A673 (cell line): Measurements from ENCODE around the gene ABCB9. TPM values are rescaled to one million over a fixed set of nuclear protein-coding genes. Genes with fewer than 3 reads are reported as not detected.

Experiments
- BruUV-seq: library from RNA; stranded (reverse); fragments of 400-500 nt; replicated peaks from 2 replicates; lab custom pipeline; 2021; lab: Mats Ljungman, UMichigan
- CTCF ChIA-PET: fragments of 300-600 bp; sonication (Branson Sonifier 250); formaldehyde crosslinking; loops from one replicate; lab custom pipeline; 2022; ENCODE audit warnings: antibody characterized with exemption; lab: Charles Lee
- POLR2A ChIA-PET: fragments of 300-600 bp; sonication (Branson Sonifier 250); formaldehyde crosslinking; loops from one replicate; lab custom pipeline; 2022; ENCODE audit warnings: antibody characterized with exemption; ENCODE audit not compliant: low non-redundant PET; lab: Charles Lee
- DNase-seq: peaks from one replicate; pipeline ENCODE4 v3.0.0-alpha.2; 2015; ENCODE audit warnings: low spot score
- H3K27ac ChIP-seq: fragments of 200-600 bp; sonication (generic); 2 replicates; pipeline ENCODE4 v1.5.1; 2016; ENCODE audit warnings: mixed run types, low read depth, mild to moderate bottlenecking, mixed read lengths, antibody characterized with exemption, low read length; ENCODE audit not compliant: poor library complexity, severe bottlenecking
- H3K27me3 ChIP-seq: fragments of 200-600 bp; sonication (generic); replicated peaks from 2 replicates; pipeline ENCODE4 v1.6.1; 2017; ENCODE audit warnings: mixed run types, low read depth, mild to moderate bottlenecking, mixed read lengths, antibody characterized with exemption, low read length; ENCODE audit not compliant: insufficient read depth, poor library complexity
- H3K36me3 ChIP-seq: fragments of 200-600 bp; sonication (generic); 2 replicates; pipeline ENCODE4 v1.6.1; 2016; ENCODE audit warnings: mixed run types, mild to moderate bottlenecking, mixed read lengths, antibody characterized with exemption, low read length; ENCODE audit not compliant: insufficient read depth, poor library complexity, severe bottlenecking
- H3K4me1 ChIP-seq: fragments of 200-600 bp; sonication (generic); 2 replicates; pipeline ENCODE4 v1.6.1; 2017; ENCODE audit warnings: mixed run types, mild to moderate bottlenecking, mixed read lengths, antibody characterized with exemption, low read length; ENCODE audit not compliant: insufficient read depth, poor library complexity, severe bottlenecking
- H3K4me3 ChIP-seq: fragments of 200-600 bp; sonication (generic); 2 replicates; pipeline ENCODE4 v1.5.1; 2016; ENCODE audit warnings: low read depth, mixed run types, mild to moderate bottlenecking, mixed read lengths, low read length; ENCODE audit not compliant: poor library complexity, severe bottlenecking
- H3K9me3 ChIP-seq: fragments of 200-600 bp; sonication (generic); 2 replicates; pipeline ENCODE4 v1.6.1; 2016; ENCODE audit warnings: mixed run types, low read depth, mild to moderate bottlenecking, mixed read lengths, antibody characterized with exemption, low read length; ENCODE audit not compliant: poor library complexity, severe bottlenecking
- CTCF ChIP-seq: fragments of 300-800, 200-600 bp; sonication (generic); conservative IDR thresholded peaks from 2 replicates; pipeline ENCODE4 v1.5.1; 2017; ENCODE audit warnings: low read depth, mild to moderate bottlenecking, antibody characterized with exemption, low read length, moderate library complexity, mixed read lengths
- EZH2 ChIP-seq: fragments of 200-600 bp; sonication (generic); IDR thresholded peaks from 2 replicates; pipeline ENCODE4 v1.6.1; 2017; ENCODE audit warnings: borderline replicate concordance, low read depth, mild to moderate bottlenecking, mixed read lengths, antibody characterized with exemption, low read length; ENCODE audit not compliant: poor library complexity, severe bottlenecking
- intact Hi-C: fragments of 100-400 bp; cut with micrococcal nuclease; formaldehyde crosslinking; loops from one replicate; pipeline ENCODE4 v1.10.0; 2022; ENCODE audit not compliant: unreplicated experiment
- total RNA-seq: library from RNA; stranded (reverse); gene quantifications from 2 replicates; pipeline ENCODE4 v1.2.3, GENCODE V29; 2021

ABCB9 gene
- total RNA-seq, 1 experiment from 2014 or later = 8.9 TPM

- intact Hi-C loops = no loop called here
- no peak for TF ChIP-seq CTCF
- no peak for TF ChIP-seq EZH2
- Histone ChIP-seq H3K9me3 (no peaks in the 10 kb centered on the region), H3K27me3 (no peaks in the 10 kb centered on the region), H3K27ac (no peak overlapping the region), H3K4me1 (no peaks in the 10 kb centered on the region), H3K36me3 (no peaks in the 10 kb centered on the region), H3K4me3 (no peak overlapping the region)
- ChIA-PET CTCF (no interaction called here), POLR2A (no interaction called here)
- no TSS peak for BruUV-seq
- no peak for DNase-seq
Measured at GRCh38 chr12:122999986-123000420, 33.7 kb upstream of the ABCB9 start.

- Histone ChIP-seq H3K9me3 (no peaks in the 10 kb centered on the region), H3K4me1 (no peaks in the 10 kb centered on the region), H3K27me3 (no peaks in the 10 kb centered on the region), H3K4me3 (no peak overlapping the region), H3K36me3 (no peaks in the 10 kb centered on the region), H3K27ac (no peak overlapping the region)
- no TSS peak for BruUV-seq
- DNase-seq = no peak
- ChIA-PET CTCF (no interaction called here), POLR2A (no interaction called here)
- no peak for TF ChIP-seq EZH2
- TF ChIP-seq CTCF = no peak
- intact Hi-C loops = no loop called here
Measured at GRCh38 chr12:122999196-122999946, 33.1 kb upstream of the ABCB9 start.

GRCh38 chr12:122998316-122998715, 32.1 kb upstream of the ABCB9 start:
- no peak overlapping the region for H3K27ac ChIP-seq
- intact Hi-C loops = no loop called here
- TF ChIP-seq CTCF = no peak
- no peak for TF ChIP-seq EZH2
- H3K36me3 ChIP-seq = no peaks in the 10 kb centered on the region
- no peak for DNase-seq
- no TSS peak for BruUV-seq
- H3K9me3 ChIP-seq = no peaks in the 10 kb centered on the region
- POLR2A ChIA-PET = no interaction called here
- H3K4me3 ChIP-seq = no peak overlapping the region
- H3K4me1 ChIP-seq = no peaks in the 10 kb centered on the region
- CTCF ChIA-PET = no interaction called here
- no peaks in the 10 kb centered on the region for H3K27me3 ChIP-seq
